ENCODE measurements around the gene CES5A. TPM values are rescaled to one million over a fixed set of nuclear protein-coding genes. Genes with fewer than 3 reads are reported as not detected.

CES5A gene
- total and polyA plus RNA-seq, 10 of the 15 experiments (the other 5 are each of a cell fraction or from before 2014, with no cell fraction given), result 0.19 TPM; not detected in 9

- H2AFZ ChIP-seq (ENCODE audit: control insufficient read depth, low read depth, low read length), result no peak overlapping the region
- DNase-seq (ENCODE audit: low read depth, low spot score), result no peak
- RAD21 ChIA-PET (ENCODE audit: unreplicated experiment), result no interaction called here
- H3K4me1 ChIP-seq (ENCODE audit: control insufficient read depth, insufficient read depth, low read length), result no peaks in the 10 kb centered on the region
- TF ChIP-seq, protein P1, sequence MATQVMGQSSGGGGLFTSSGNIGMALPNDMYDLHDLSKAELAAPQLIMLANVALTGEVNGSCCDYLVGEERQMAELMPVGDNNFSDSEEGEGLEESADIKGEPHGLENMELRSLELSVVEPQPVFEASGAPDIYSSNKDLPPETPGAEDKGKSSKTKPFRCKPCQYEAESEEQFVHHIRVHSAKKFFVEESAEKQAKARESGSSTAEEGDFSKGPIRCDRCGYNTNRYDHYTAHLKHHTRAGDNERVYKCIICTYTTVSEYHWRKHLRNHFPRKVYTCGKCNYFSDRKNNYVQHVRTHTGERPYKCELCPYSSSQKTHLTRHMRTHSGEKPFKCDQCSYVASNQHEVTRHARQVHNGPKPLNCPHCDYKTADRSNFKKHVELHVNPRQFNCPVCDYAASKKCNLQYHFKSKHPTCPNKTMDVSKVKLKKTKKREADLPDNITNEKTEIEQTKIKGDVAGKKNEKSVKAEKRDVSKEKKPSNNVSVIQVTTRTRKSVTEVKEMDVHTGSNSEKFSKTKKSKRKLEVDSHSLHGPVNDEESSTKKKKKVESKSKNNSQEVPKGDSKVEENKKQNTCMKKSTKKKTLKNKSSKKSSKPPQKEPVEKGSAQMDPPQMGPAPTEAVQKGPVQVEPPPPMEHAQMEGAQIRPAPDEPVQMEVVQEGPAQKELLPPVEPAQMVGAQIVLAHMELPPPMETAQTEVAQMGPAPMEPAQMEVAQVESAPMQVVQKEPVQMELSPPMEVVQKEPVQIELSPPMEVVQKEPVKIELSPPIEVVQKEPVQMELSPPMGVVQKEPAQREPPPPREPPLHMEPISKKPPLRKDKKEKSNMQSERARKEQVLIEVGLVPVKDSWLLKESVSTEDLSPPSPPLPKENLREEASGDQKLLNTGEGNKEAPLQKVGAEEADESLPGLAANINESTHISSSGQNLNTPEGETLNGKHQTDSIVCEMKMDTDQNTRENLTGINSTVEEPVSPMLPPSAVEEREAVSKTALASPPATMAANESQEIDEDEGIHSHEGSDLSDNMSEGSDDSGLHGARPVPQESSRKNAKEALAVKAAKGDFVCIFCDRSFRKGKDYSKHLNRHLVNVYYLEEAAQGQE (IDR thresholded peaks at IDR 0.05; ENCODE audit: low read depth, low read length), result no peak
- no peak for TF ChIP-seq PBX3 (IDR thresholded peaks at IDR 0.05; ENCODE audit: insufficient replicate concordance, low read depth, low read length)
- TF ChIP-seq SREBF2 (IDR thresholded peaks at IDR 0.05; ENCODE audit: low read length), result no peak
- TF ChIP-seq NFYB (IDR thresholded peaks at IDR 0.05; ENCODE audit: insufficient read depth, low read depth, low read length), result no peak
- TF ChIP-seq CBX5 (IDR thresholded peaks at IDR 0.05; ENCODE audit: low read depth), result no peak
- H3K27me3 ChIP-seq (replicated peaks in 1 of 2; ENCODE audit: control insufficient read depth in 2 of 2, insufficient read depth in 2 of 2, low read length in 1 of 2), result no peaks in the 10 kb centered on the region; a peak in 1 of 4 replicates
- H3K27ac ChIP-seq (ENCODE audit: control insufficient read depth, insufficient read depth), result no peak overlapping the region
- H3K36me3 ChIP-seq (ENCODE audit: control insufficient read depth in 2 of 2, insufficient read depth in 2 of 2, low read length in 1 of 2), result no peaks in the 10 kb centered on the region
- BruUV-seq (replicated peaks), result no TSS peak
- H3K4me3 ChIP-seq, result no peak overlapping the region
- H3K79me2 ChIP-seq (ENCODE audit: control insufficient read depth, insufficient read depth, low read length), result no peaks in the 10 kb centered on the region
- intact Hi-C loops (cut with micrococcal nuclease; ENCODE audit: unreplicated experiment), result no loop called here
- H4K20me1 ChIP-seq (ENCODE audit: control insufficient read depth, insufficient read depth), result no peaks in the 10 kb centered on the region
- no peak overlapping the region for H3K9ac ChIP-seq (ENCODE audit: control insufficient read depth, insufficient read depth, low read length)
- no peak overlapping the region for H3K4me2 ChIP-seq (ENCODE audit: control insufficient read depth, insufficient read depth)
- ATAC-seq, result no peak
- 44% methylated on average over 7 of the region's 7 CpGs for WGBS (ENCODE audit: insufficient coverage, insufficient replicate concordance, low lambda C conversion rate, missing lambda C conversion rate)
- SMC1A ChIA-PET (ENCODE audit: uncharacterized antibody, unreplicated experiment), result no interaction called here
- CTCF ChIA-PET, result no interaction called here
- POLR2A ChIA-PET, result no interaction called here
- no peaks in the 10 kb centered on the region for H3K9me3 ChIP-seq (replicated peaks; ENCODE audit: control insufficient read depth, insufficient read depth, low read length)
- FAIRE-seq, result no peak
- in situ Hi-C loops (cut with MboI), result no loop called here
Measured at GRCh38 chr16:55872130-55872529, 3.0 kb downstream of the CES5A start.
